CD4-positive, alpha-beta T cell treated with Interleukin-1 beta for 1 hour (primary cell): ENCODE measurements around the gene RSAD1.
"Not testable (repeated sequence)": the region's sequence is repeated elsewhere in the genome, so short reads cannot be mapped to it uniquely, and the experiment has no call there.

ENCODE experiments used
- DNase-seq, 2 donors: peaks; one replicate each; pipeline ENCODE4 v3.0.0-alpha.2; 2020 to 2022

RSAD1 gene

GRCh38 chr17:50458701-50459676 is 19.7 kb upstream of the RSAD1 start:
- DNase-seq: no peak

GRCh38 chr17:50459756-50460155 is 18.9 kb upstream of the RSAD1 start:
- DNase-seq: no peak

- DNase-seq: no peak
Measured at GRCh38 chr17:50460831-50461526, 17.7 kb upstream of the RSAD1 start.

- no peak for DNase-seq
Measured at GRCh38 chr17:50461550-50462132, 17.0 kb upstream of the RSAD1 start.

GRCh38 chr17:50462446-50462845 is 16.2 kb upstream of the RSAD1 start:
- no peak for DNase-seq

- no peak for DNase-seq
Measured at GRCh38 chr17:50464121-50464520, 14.5 kb upstream of the RSAD1 start.

- no peak for DNase-seq
Measured at GRCh38 chr17:50464736-50465135, 13.9 kb upstream of the RSAD1 start.

- no peak for DNase-seq
Measured at GRCh38 chr17:50465171-50465570, 13.5 kb upstream of the RSAD1 start.

GRCh38 chr17:50465635-50466034 is 13.0 kb upstream of the RSAD1 start:
- DNase-seq: no peak

GRCh38 chr17:50466371-50467113 is 12.1 kb upstream of the RSAD1 start:
- DNase-seq: no peak

- DNase-seq: no peak
Measured at GRCh38 chr17:50467114-50467854, 11.4 kb upstream of the RSAD1 start.

GRCh38 chr17:50467855-50468303 is 10.8 kb upstream of the RSAD1 start:
- DNase-seq: no peak

- no peak for DNase-seq
Measured at GRCh38 chr17:50468304-50469207, 10.1 kb upstream of the RSAD1 start, which contains the start of gene CHAD. Gene CHAD (minus strand): TSS chr17:50468880. CDS start chr17:50468813, 67 bp downstream.

GRCh38 chr17:50469208-50469605 is 9.5 kb upstream of the RSAD1 start:
- no peak for DNase-seq

- no peak for DNase-seq
Measured at GRCh38 chr17:50469671-50470305, 8.9 kb upstream of the RSAD1 start.

GRCh38 chr17:50470426-50470825 is 8.2 kb upstream of the RSAD1 start:
- no peak for DNase-seq

GRCh38 chr17:50471009-50471905 is 7.4 kb upstream of the RSAD1 start:
- DNase-seq: no peak

- DNase-seq: no peak
Measured at GRCh38 chr17:50472286-50472685, 6.4 kb upstream of the RSAD1 start.

- not testable (repeated sequence) for DNase-seq
Measured at GRCh38 chr17:50472761-50473161, 5.9 kb upstream of the RSAD1 start.
